K562 (cell line): ENCODE measurements around the gene PRKAG1. TPM values are rescaled to one million over a fixed set of nuclear protein-coding genes. Genes with fewer than 3 reads are reported as not detected.

Experiments
- ETS2 ChIP-seq: IDR thresholded peaks from 2 replicates; pipeline ENCODE4 v1.6.1; 2016; ENCODE audit warnings: borderline replicate concordance, missing genetic modification characterization, mild to moderate bottlenecking, moderate library complexity, missing compliant biosample characterization; ENCODE audit not compliant: poor library complexity, severe bottlenecking
- HDAC3 ChIP-seq: fragments of 450-650 bp; IDR thresholded peaks from 2 replicates; pipeline ENCODE4 v1.6.1; 2018; ENCODE audit warnings: borderline replicate concordance, mild to moderate bottlenecking, moderate library complexity; ENCODE audit not compliant: partially characterized antibody
- MXI1 ChIP-seq: IDR thresholded peaks from 2 replicates; pipeline ENCODE4 v1.6.1; 2011; ENCODE audit warnings: low read depth, mild to moderate bottlenecking, improper control_type of control experiment, low read length
- NR2F6 ChIP-seq: fragments of 450-650 bp; formaldehyde crosslinking; IDR thresholded peaks from 2 replicates; pipeline ENCODE4 v1.4.0; 2020; ENCODE audit warnings: mild to moderate bottlenecking
- NUFIP1 ChIP-seq: fragments of 450-650 bp; IDR thresholded peaks from 2 replicates; pipeline ENCODE4 v1.6.1; 2018; ENCODE audit not compliant: partially characterized antibody
- RFX7 ChIP-seq: fragments of 250-450 bp; sonication (Bioruptor Pico); IDR thresholded peaks from 2 replicates; pipeline ENCODE4 v1.5.1; 2021; ENCODE audit warnings: mild to moderate bottlenecking
- SMAD2 ChIP-seq: fragments of 150-350 bp; IDR thresholded peaks from 2 replicates; pipeline ENCODE4 v1.6.1; 2014; ENCODE audit warnings: low read depth, mild to moderate bottlenecking, low read length
- SNIP1 ChIP-seq: fragments of 450-650 bp; IDR thresholded peaks from 2 replicates; pipeline ENCODE4 v1.7.1; 2017; ENCODE audit warnings: low read depth, mild to moderate bottlenecking
- SRSF7 ChIP-seq: fragments of 200-400 bp; formaldehyde crosslinking; optimal IDR thresholded peaks from 2 replicates; pipeline ENCODE3; 2017; ENCODE audit warnings: mild to moderate bottlenecking, low read depth, low read length
- TSHZ1 ChIP-seq: fragments of 250-450 bp; sonication (Bioruptor Pico); IDR thresholded peaks from 2 replicates; pipeline ENCODE4 v1.4.0; 2020; ENCODE audit warnings: mild to moderate bottlenecking, moderate library complexity
- ZBTB7A ChIP-seq: IDR thresholded peaks from 2 replicates; pipeline ENCODE4 v1.6.1; 2011; ENCODE audit warnings: low read depth, mild to moderate bottlenecking, low read length, moderate library complexity, borderline replicate concordance; ENCODE audit not compliant: control insufficient read depth
- ZNF311 ChIP-seq: fragments of 250-450 bp; sonication (Bioruptor Pico); IDR thresholded peaks from 2 replicates; pipeline ENCODE4 v1.4.0; 2020; ENCODE audit warnings: mild to moderate bottlenecking, moderate library complexity
- ZNF354B ChIP-seq: fragments of 250-450 bp; sonication (Bioruptor Pico); IDR thresholded peaks from 2 replicates; pipeline ENCODE4 v1.4.0; 2020
- ZNF668 ChIP-seq: fragments of 250-450 bp; sonication (Bioruptor Pico); IDR thresholded peaks from 2 replicates; pipeline ENCODE4 v1.8.0; 2022; ENCODE audit warnings: mild to moderate bottlenecking, inconsistent platforms
- polyA plus RNA-seq, 8 experiments: library from polyadenylated mRNA; depleted of rRNA in 4 of 8; stranded (reverse) in 5 of 8; unstranded in 3 of 8; fragments of >200 nt; fragmentation: Nextera tagmentation in 2 of 8; fragmentation: Illumina TruSeq in 1 of 8; extraction: Ambion mirVana in 2 of 8; extraction: Trizol in 1 of 8; gene quantifications; 2 replicates each; pipeline versions ENCODE4 v1.2.1 to v1.2.3, GENCODE V29; 2011 to 2014; ENCODE audit warnings: inconsistent platforms in 1 of 8, missing spikeins in 1 of 8
- total RNA-seq, 7 experiments: library from RNA; depleted of rRNA in 6 of 7; stranded (reverse); fragments of >200 nt in 6 of 7; fragmentation: Illumina TruSeq in 2 of 7; extraction: Trizol in 2 of 7; gene quantifications; 2 replicates each; pipeline versions ENCODE4 v1.2.1 to v1.2.3, GENCODE V29; 2011 to 2021; ENCODE audit warnings: low replicate concordance in 1 of 7
- TF ChIP-seq, protein P1 (sequence below): fragments of 450-650 bp; IDR thresholded peaks from one replicate; pipeline ENCODE4 v1.6.1; 2018; ENCODE audit warnings: mild to moderate bottlenecking, moderate library complexity; ENCODE audit not compliant: partially characterized antibody
- TF ChIP-seq, protein P2 (sequence below): fragments of 450-650 bp; formaldehyde crosslinking; IDR thresholded peaks from 2 replicates; pipeline ENCODE4 v1.4.0; 2022; ENCODE audit warnings: mild to moderate bottlenecking, moderate library complexity
- TF ChIP-seq, protein P3 (sequence below): fragments of 250-450 bp; sonication (Bioruptor Pico); IDR thresholded peaks from 2 replicates; pipeline ENCODE4 v1.8.0; 2021; ENCODE audit warnings: moderate library complexity, mild to moderate bottlenecking, inconsistent platforms

Gene PRKAG1
- total and polyA plus RNA-seq, 9 of the 15 experiments (the other 6 are each of a cell fraction or from before 2014, with no cell fraction given) = 51.1 to 126 (median 79.1) TPM

DNA sequence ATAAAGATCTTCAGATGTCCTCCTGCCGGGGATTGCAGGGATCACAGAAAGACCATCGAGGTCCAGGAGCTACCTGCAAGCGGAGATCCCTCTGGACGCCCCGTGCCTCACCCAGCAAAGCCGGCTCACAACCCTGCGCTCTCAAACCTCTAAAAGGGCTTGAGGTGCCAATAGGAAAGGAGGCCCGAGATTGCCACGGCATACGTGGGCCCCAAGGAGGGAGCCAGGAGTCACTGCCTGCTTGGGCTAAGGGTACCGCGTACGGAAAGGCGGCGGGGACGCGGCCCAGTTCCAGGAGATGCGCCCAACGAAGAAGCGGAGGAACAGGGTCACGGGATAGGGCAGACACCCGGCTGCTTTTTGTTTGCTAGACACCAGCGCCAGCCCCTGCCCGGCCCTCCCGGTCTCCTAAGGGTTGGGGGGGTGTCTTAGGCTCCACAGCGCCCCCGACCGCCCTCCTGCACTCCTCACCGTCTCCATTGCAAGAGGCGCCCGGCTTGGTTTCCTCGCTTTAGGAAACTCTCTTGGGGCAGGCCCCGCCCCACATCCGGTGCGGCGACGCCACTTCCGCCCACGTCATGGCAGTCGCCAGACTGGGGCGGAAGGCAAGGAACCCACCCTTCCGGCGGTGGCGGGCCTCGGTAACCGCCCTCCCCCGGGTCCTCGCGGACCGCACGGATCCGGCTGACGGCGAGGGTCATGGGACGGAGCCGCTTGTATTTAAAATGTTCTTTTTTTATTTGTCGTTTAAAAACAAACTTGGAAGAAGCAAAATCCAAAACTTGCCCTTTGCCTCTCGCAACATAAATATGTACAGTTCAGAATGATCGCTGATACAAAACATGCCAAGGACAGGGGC lies at the start of gene PRKAG1 (continued):
- TF ChIP-seq TSHZ1 (no peak), SMAD2 (no peak), RFX7 (CRISPR knock-in tag) (0 out of 2 replicates have a peak, but pooled peaks have one; percentile 23), ZNF311 (CRISPR knock-in tag) (no peak), NUFIP1 (no peak), ZBTB7A (peak; percentile 77; the same call in 1 of the 2 replicates), MXI1 (0 out of 2 replicates have a peak, but pooled peaks have one; percentile 68), ZNF354B (no peak), HDAC3 (no peak), SRSF7 (no peak), ETS2 (tag) (no peak), SNIP1 (no peak), ZNF668 (CRISPR knock-in tag) (no peak), NR2F6 (CRISPR knock-in tag) (no peak)
- TF ChIP-seq, protein P1, sequence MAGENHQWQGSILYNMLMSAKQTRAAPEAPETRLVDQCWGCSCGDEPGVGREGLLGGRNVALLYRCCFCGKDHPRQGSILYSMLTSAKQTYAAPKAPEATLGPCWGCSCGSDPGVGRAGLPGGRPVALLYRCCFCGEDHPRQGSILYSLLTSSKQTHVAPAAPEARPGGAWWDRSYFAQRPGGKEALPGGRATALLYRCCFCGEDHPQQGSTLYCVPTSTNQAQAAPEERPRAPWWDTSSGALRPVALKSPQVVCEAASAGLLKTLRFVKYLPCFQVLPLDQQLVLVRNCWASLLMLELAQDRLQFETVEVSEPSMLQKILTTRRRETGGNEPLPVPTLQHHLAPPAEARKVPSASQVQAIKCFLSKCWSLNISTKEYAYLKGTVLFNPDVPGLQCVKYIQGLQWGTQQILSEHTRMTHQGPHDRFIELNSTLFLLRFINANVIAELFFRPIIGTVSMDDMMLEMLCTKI = no peak
- TF ChIP-seq, protein P2, sequence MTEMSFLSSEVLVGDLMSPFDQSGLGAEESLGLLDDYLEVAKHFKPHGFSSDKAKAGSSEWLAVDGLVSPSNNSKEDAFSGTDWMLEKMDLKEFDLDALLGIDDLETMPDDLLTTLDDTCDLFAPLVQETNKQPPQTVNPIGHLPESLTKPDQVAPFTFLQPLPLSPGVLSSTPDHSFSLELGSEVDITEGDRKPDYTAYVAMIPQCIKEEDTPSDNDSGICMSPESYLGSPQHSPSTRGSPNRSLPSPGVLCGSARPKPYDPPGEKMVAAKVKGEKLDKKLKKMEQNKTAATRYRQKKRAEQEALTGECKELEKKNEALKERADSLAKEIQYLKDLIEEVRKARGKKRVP (CRISPR knock-in tag) = no peak
- TF ChIP-seq, protein P3, sequence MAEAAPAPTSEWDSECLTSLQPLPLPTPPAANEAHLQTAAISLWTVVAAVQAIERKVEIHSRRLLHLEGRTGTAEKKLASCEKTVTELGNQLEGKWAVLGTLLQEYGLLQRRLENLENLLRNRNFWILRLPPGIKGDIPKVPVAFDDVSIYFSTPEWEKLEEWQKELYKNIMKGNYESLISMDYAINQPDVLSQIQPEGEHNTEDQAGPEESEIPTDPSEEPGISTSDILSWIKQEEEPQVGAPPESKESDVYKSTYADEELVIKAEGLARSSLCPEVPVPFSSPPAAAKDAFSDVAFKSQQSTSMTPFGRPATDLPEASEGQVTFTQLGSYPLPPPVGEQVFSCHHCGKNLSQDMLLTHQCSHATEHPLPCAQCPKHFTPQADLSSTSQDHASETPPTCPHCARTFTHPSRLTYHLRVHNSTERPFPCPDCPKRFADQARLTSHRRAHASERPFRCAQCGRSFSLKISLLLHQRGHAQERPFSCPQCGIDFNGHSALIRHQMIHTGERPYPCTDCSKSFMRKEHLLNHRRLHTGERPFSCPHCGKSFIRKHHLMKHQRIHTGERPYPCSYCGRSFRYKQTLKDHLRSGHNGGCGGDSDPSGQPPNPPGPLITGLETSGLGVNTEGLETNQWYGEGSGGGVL (CRISPR knock-in tag) = no peak
